Stimulated activated CD4-positive, alpha-beta T cell treated with anti-CD3 and anti-CD28 coated beads, Interleukin-4, amount 100 ng/mL, for 4 hours (primary cell): ENCODE measurements around the gene CCDC88C.
A peak's percentile ranks its signal among the peaks of the same experiment; 100 is the strongest.

Experiments used
- DNase-seq, 2 experiments: peaks; one replicate each; pipeline ENCODE4 v3.0.0-alpha.2; 2020

Gene CCDC88C

DNA sequence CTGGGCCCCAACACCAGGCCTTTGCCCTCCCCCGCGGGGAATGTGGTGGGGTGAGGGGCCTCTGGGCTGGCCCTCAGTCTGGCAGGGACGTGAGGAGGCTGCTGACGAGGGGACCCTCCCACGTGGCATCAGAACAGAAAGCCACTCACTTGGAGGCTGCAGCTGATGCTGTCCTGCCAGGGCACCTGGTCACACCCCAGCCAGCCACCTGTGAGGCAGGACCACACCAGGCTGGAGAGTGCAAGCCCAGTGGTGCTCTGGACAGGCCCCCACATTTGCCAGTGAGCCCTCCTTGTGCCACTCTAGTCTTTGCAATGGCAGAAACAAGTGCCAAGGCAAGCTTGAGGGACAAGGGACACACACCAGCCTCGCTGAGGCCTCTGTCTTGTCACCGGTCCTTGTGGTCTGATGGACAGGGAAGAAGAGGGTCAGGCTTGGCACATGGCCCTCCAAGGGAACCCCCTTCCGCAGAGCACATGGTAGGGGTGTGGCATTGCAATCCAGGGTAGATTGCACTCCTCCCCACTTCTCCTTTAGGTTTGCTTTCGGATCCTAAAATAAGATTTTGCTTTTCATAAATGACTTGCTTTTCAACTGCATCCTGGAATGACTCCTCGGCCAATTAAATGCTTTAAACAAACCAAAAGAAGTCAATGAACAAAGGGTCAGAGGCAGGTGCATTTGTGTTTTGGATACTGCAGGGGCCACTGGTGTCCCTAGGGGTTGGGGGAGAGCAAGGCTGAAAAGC lies 53.7 kb downstream of the CCDC88C start:
- no peak for DNase-seq

DNA sequence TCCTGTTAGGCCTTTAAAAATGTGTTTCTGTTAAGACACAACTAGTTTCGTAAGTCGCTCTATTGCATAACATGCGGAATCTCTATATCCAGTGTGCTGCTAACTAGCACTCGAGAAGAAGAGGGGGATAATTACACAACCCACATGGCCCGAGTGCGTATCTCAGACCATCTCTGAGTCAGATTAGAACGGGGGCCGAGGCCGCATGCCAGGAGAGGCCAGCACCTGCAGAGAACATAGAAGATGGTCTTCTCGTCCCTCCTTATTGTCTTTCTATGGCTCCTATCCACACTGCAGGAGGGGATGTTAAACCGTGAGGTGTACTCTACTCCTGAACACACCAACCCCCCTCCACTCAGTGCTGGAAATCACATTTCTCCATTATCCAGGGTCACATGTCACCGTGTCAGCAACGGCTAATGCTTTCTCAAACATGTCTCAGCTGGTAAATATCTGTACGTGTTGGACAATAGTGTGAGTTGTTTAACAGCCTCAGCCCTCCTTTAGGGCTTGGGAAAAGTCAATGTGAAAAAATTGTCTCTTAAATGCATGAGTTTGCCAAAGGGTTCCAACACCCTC lies 56.3 kb downstream of the CCDC88C start:
- DNase-seq = no peak

DNA sequence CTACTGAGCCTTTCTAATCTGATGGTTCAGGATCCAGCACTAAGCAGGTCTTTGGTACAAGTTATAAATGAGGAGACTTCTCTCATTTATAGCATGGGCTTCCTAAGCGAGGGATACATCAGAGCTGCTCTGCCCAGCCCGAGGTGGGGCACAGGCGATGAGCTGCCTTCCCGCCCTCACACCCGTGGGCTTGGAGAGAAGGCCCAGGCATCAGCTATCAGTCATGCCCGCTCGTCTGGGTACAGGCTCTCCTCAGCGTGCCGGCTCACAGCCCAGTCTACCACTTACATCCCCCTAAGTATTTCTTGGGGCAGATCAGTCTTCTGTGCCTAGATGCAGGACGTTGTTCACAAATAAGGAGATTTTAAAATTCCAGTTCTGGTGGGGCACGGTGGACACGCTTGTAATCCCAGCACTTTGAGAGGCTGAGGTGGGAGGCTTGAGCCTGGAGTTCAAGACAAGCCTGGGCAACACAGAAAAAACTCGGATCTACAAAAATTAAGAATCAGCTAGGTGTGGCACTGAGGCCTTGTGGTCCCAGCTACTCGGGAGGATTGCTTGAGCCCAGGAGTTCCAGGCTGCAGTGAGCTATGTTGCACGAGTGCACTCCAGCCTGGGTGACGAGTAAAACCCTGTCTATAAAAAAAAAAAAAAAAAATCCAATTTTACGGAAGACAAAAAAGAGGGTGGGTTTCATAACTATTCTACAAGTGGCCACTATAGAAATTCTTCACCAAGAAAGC lies 57.0 kb downstream of the CCDC88C start:
- no peak for DNase-seq

DNA sequence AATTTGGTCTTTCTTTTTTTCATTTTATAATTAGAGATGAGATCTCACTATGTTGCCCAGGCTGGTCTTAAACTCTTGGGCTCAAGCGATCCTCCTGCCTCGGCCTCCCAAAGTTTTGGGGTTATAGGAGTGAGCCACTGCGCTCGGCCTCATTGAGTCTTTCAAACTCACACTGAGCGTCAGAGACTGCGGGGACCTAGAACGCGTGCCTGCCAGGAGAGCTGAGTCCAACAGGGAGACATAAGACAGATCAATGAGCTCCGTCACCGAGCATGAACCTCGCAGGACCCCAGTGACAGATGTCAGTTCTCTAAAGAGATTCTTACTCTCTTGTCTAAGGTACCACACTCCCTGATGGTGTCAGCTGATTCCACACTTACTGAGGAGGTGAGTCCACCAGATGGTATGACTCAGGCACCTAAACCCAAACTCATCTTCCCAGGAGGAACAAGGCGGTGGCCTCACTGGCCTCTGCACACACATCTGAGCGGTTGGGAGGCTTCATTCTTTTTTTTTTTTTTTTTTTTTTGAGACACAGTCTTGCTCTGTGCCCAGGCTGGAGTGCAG lies 58.9 kb downstream of the CCDC88C start:
- DNase-seq = no peak

- DNase-seq = no peak
These were observed 59.6 kb downstream of the CCDC88C start for GRCh38 chr14:91358025-91358319.

GRCh38 chr14:91357272-91358024 lies 60.2 kb downstream of the CCDC88C start:
- DNase-seq = no peak

GRCh38 chr14:91356181-91356763 lies 61.3 kb downstream of the CCDC88C start:
- no peak for DNase-seq

GRCh38 chr14:91354979-91355685 lies 62.5 kb downstream of the CCDC88C start:
- peak; percentile 48 to 62 for DNase-seq

- DNase-seq = no peak
These were observed 63.3 kb downstream of the CCDC88C start for GRCh38 chr14:91354221-91354916.

DNA sequence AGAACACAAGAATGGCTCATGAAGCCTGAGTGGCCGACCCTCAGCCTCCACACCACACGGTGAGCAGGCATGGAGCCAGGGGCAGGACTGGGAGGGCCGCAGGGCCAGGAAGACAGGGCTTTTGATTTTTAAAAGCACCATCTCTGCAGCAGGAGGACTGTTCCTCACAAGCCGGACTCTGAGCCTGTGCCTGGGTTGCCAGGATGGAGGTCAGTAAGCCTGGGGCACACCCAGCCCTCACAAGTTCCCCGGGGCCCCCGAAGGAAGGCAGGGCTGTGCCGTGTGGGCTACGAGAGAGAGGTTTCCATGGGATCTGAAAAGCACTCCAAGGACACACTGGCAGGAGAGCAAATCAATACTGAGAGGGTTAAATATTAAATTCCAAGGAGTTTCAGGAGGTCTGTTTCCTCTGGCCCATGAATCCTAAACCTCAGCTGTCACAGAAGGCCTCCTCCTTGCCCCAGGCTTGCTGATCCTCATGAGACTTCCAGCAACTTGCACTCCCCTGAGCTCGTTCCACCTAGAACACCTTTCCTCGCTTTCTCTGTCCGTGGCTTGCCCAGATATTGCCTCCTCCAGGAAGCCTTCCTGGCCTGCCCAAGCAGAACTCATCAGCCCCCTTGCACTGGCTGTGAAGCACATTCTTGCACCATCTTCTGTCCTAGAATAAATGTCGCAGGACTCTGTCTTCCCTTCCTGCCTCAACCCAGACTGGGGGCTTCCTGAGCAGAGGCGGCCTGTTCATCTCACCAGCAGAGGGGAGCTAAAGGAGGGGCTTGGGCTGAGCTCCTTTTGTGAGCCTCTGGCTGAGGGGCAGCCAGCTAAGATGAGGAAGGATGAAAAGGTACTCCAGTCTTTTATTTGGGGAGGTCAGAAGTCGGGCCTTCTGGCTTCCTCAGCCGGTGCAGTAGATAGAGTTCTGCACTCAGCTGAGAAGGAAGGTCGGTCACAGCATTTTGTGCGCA lies 64.6 kb downstream of the CCDC88C start:
- no peak for DNase-seq

DNA sequence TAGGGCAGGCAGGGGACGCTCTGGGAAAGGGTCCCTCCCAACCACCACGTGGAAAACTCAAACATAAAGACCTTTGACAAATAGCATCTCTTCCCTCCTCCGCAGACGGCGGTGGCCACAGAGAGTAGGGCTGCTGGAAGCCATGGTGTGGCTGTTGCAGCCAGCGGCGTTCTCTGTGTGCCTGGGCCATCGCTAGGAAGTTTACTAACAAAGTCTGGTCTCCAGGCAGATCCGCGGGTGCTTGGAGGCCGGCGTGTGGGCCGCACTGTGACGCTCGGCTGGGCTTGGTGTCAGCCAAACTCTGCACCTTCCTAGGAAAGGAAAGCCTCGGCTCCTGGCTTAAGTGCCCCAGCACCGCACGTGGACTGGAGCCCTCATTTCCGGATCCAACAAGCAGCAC lies 65.6 kb downstream of the CCDC88C start:
- no peak for DNase-seq

DNA sequence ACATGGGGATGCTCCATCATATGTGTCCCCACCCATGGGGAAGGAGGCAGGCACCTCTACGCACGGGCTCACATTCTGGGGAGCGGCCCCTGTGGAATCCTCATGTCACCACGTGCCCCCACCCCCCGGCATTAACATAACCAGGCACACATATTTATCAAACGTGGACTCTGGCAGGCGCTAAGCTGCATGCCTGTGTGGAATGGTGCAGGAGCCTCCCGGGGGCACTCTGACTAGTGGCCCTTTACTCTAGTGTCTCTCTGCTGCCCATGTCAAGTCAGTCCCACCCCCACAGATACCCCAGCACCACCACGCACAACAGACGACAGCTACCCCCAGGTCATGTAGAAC lies 66.1 kb downstream of the CCDC88C start:
- no peak for DNase-seq

DNA sequence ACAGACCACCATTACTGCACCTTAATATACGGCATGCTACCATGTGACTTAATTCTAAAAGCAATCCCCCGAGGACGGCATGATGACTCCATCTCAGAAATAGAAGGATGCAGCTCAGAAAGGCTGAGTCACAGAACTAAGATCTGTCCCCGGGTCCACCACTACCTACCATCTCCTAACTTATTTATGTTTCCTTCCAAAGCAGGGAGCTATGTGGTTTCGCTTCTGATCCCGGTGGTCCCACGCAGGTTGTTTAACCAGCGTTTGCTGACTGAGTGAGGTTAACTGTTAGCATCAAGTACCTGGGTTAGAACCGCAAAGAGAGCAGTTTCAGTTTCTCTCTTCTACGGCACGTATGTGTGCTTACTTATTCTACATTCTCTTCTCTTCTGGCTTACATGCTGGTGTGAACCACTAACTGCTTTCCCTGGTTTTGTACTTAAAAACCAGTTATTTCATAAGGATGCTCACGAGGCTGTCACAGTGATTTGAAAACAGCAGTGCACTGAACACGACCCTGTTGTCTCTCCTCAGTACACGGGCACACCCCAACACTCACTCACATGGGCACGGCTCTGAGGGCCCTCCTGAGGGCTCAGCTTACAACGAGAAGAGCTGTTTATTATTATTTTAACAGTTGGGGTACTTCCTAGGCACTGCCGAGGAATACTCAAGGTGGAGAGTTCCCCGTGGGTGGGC lies 66.7 kb downstream of the CCDC88C start:
- DNase-seq = peak in 1 of 2 experiments; percentile 70

GRCh38 chr14:91350483-91350812 lies 67.2 kb downstream of the CCDC88C start:
- DNase-seq = no peak

- DNase-seq = peak; percentile 47 to 79
These were observed 68.0 kb downstream of the CCDC88C start for GRCh38 chr14:91349481-91350074.

DNA sequence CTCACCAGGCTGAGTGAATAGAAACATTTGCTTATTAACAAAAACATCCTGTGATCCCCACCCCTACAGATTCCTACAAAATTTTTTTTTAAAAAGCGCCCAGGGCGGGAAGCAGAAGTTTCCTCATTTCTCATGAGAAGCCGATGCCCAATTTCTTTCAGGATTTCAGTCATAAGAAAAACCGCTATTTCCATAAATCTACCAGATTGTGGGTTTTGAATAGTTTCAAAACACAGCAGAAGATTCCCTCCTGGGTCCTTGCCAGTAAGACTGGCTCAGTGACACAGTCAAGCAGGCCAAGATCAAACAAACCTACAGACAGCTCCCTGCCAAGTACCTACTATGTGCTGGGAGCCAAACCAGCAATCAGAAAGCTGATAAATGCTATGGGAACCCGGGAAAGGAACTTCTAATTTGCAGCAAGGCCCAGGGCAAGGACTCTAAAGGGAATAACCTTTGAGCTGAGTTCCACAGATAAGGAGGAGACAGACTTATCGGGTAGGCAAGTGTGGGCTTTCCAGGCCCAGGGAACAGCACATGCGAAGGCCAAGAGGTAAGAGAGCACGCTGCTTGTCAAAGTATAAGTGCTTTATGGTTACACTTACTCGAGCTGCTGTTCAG lies 68.7 kb downstream of the CCDC88C start:
- DNase-seq = no peak

DNA sequence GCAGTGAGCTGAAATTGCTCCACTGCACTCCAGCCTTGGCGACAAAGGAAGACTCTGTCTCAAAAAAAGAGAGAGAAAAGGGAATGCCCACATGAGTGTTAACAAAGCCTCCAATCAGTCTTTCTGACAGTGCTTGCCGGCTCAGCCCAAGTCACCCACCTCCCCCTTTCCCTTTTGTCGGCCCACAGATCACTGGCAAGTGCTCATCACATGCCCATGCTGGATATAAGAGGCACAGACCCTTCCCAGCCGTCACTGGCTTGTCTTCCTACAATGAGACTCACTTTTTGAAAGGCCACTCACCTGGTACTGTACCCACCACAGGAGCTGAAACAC lies 70.8 kb downstream of the CCDC88C start:
- DNase-seq = no peak

DNA sequence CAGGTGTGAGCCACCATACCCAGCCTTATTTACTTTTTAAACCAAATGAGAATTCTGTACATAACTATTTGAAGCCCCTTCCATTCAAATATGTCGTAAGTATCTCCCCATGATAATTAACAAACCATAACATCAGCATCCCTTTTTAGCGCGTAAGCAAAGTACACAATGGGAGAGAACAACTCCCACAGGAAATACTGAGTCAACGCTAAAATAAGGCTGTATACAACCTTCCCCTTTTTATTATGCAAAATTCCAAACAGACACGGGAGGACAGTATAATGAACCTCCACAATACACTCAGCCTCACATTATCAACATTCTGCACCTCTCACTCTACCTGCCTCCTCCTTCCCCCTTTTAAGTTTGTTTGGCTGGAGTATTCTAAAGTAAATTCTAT lies 73.5 kb downstream of the CCDC88C start:
- no peak for DNase-seq

DNA sequence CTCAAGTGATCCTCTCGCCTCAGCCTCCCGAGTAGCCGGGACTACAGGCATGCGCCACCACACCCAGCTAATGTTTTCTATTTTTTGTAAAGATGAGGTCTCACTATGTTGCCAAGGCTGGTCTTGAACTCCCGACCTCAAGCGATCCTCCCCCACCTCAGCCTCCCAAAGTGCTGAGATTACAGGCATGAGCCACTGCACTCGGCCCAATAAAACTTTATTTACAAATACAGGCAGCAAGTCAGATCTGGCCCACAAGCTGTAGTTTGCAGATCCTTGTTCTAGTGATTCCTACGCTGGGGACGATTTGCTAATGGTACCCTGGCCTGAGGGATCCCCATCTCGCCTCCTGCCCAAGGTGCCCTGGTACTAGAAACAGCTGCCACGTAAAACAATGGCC lies 74.6 kb downstream of the CCDC88C start:
- DNase-seq = no peak
